Right lobe of liver (tissue), 6 donors: ENCODE measurements around the gene ARHGEF10L. TPM values are rescaled to one million over a fixed set of nuclear protein-coding genes. Genes with fewer than 3 reads are reported as not detected.

Source experiments
- ATAC-seq, 4 donors: fragments of 200-7000 bp; cut with Tn5 transposase; one replicate each; pipeline ENCODE4 v1.9.1; 2020; ENCODE audit warnings: mild to moderate bottlenecking in 4 of 4, moderate library complexity in 4 of 4
- DNase-seq, 3 donors: peaks; one replicate each; pipeline ENCODE4 v3.0.0-alpha.2; 2020
- H3K27ac ChIP-seq, 3 donors: fragments of 200-600 bp; one replicate each; pipeline ENCODE4 v1.8.0; 2022
- H3K27me3 ChIP-seq, 2 donors: fragments of 200-600 bp; one replicate each; pipeline ENCODE4 v1.8.0; 2022
- H3K36me3 ChIP-seq, 4 donors: fragments of 200-600 bp; sonication (generic) in 1 of 4; one replicate each; pipeline versions ENCODE4 v1.5.1 to v1.8.0; 2017 to 2022; ENCODE audit warnings: control low read depth in 1 of 4
- H3K4me1 ChIP-seq, 4 donors: fragments of 200-600 bp; sonication (generic) in 1 of 4; one replicate each; pipeline versions ENCODE4 v1.5.1 to v1.8.0; 2017 to 2022; ENCODE audit warnings: control low read depth in 1 of 4
- H3K4me3 ChIP-seq, 3 donors: fragments of 200-600 bp; one replicate each; pipeline ENCODE4 v1.8.0; 2022
- H3K9me3 ChIP-seq, 4 donors: fragments of 200-600 bp; sonication (generic) in 1 of 4; one replicate each; pipeline versions ENCODE4 v1.5.1 to v1.8.0; 2017 to 2022; ENCODE audit warnings: control low read depth in 1 of 4
- CTCF ChIP-seq, 4 donors: fragments of 200-600 bp in 3 of 4; fragments of 450-650 bp in 1 of 4; IDR thresholded peaks; one replicate each; pipeline versions ENCODE4 v1.5.1 to v1.8.0; 2016 to 2022; ENCODE audit warnings: antibody characterized with exemption in 4 of 4, mild to moderate bottlenecking in 2 of 4
- POLR2A ChIP-seq: fragments of 450-650 bp; IDR thresholded peaks from one replicate; pipeline ENCODE4 v1.6.1; 2017; ENCODE audit warnings: antibody characterized with exemption, mild to moderate bottlenecking
- WGBS: methylation state at CpG from one replicate; pipeline ENCODE4 v1.1.6; 2018; ENCODE audit warnings: low coverage, low lambda C conversion rate; ENCODE audit not compliant: insufficient coverage; ENCODE audit errors: missing lambda C conversion rate; 5-methylcytosine and 5-hydroxymethylcytosine counted together
- intact Hi-C, 2 donors: fragments of 100-400 bp; cut with DNase I; formaldehyde crosslinking; loops; one replicate each; pipeline versions ENCODE4 v1.11.2 to v1.14.1; 2022
- total RNA-seq, 6 experiments: library from RNA; depleted of rRNA in 2 of 6; stranded (reverse); fragments of >200 nt in 2 of 6; fragmentation: NEBNext Ultra II Directional in 3 of 6; extraction: Animal tissue kit (Norgen Biotek cat#: 25700) in 3 of 6; gene quantifications; one replicate each; pipeline versions ENCODE4 v1.1.0 to v1.2.4, GENCODE V29; 2016 to 2023
- donor health status: DM: no; HTN: yes; CAD: no.
- donor health status: DM: no; HTN: no; CAD: no.
- donor health status: DM: no; HTN: no; CAD: no.
- donor health status: DM: no; HTN: yes; CAD: no.
- donor health status: DM: no; HTN: yes; CAD: no.

ARHGEF10L gene
- total RNA-seq, 6 experiments from 2014 or later = 59.7 to 124 (median 87.4) TPM

DNA sequence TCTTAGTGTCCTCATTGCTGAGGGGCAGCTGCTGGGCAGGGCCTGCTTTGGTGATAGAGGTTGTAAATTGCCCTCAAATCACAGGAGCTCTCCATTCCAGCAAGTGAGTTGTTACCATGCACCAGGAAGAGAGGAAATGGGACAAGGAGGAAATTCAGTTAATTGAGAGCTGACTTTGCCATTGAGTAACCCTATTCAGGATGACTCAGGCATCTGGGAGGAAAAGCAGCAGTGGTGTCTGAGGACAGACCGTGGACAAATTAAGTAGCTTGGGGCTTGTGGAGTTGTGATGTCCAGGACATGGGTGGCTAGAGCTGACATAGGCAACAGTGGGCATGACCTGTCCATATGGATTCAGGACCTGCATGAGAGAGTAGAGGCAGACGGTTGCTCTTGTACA, 5.9 kb downstream of the ARHGEF10L start:
- Histone ChIP-seq H3K9me3 (no peaks in the 10 kb centered on the region), H3K36me3 (no peaks in the 10 kb centered on the region), H3K27ac (no peak overlapping the region), H3K27me3 (no peaks in the 10 kb centered on the region), H3K4me1 (peaks cover 0 to 5% (median 0%) of the 10 kb centered on the region in 4 donors), H3K4me3 (no peak overlapping the region)
- TF ChIP-seq CTCF (IDR thresholded peaks at IDR 0.05) (no peak), POLR2A (no peak)
- WGBS = no CpG with 5 or more reads among the region's 2 CpGs
- intact Hi-C loops = no loop called here
- ATAC-seq (peak in 2 of 4 donors; percentile 22 to 82), DNase-seq (no peak)

- Histone ChIP-seq H3K36me3 (no peaks in the 10 kb centered on the region), H3K27ac (no peak overlapping the region), H3K27me3 (no peaks in the 10 kb centered on the region), H3K4me1 (peaks cover 0 to 20% (median 7%) of the 10 kb centered on the region in 4 donors), H3K4me3 (no peak overlapping the region), H3K9me3 (no peaks in the 10 kb centered on the region)
- no peak for DNase-seq
- intact Hi-C loops = no loop called here
- WGBS = 85% methylated on average over 5 of the region's 8 CpGs
- TF ChIP-seq POLR2A (no peak), CTCF (IDR thresholded peaks at IDR 0.05) (no peak)
- no peak for ATAC-seq
These were observed 7.6 kb downstream of the ARHGEF10L start for GRCh38 chr1:17546946-17547670.

DNA sequence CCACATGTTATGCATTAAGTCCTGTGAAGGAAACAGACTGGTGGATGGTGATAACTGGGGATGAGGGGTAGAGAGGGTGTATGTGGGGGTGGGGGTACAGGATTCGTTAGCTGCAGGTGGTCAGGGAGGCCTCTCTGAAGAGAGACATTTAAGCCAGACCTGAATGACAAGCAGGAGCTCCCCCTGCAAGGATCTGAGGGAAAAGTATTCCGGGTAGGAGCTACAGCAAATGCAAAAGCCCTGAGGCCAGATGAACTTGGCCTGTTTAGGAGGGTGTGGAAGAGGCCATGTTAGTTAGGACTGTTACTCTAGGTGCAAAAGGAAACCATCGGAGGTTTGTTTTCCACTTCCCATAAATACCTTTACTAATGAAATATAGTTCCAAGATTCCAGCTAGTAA, 9.9 kb downstream of the ARHGEF10L start:
- intact Hi-C loops = no loop called here
- DNase-seq = no peak
- Histone ChIP-seq H3K27ac (no peak overlapping the region), H3K27me3 (no peaks in the 10 kb centered on the region), H3K9me3 (no peaks in the 10 kb centered on the region), H3K4me3 (no peak overlapping the region), H3K4me1 (peaks cover 0 to 17% (median 8%) of the 10 kb centered on the region in 4 donors), H3K36me3 (no peaks in the 10 kb centered on the region)
- TF ChIP-seq CTCF (IDR thresholded peaks at IDR 0.05) (no peak), POLR2A (no peak)
- ATAC-seq = no peak
- WGBS = 63% methylated on average over 3 of the region's 3 CpGs

DNA sequence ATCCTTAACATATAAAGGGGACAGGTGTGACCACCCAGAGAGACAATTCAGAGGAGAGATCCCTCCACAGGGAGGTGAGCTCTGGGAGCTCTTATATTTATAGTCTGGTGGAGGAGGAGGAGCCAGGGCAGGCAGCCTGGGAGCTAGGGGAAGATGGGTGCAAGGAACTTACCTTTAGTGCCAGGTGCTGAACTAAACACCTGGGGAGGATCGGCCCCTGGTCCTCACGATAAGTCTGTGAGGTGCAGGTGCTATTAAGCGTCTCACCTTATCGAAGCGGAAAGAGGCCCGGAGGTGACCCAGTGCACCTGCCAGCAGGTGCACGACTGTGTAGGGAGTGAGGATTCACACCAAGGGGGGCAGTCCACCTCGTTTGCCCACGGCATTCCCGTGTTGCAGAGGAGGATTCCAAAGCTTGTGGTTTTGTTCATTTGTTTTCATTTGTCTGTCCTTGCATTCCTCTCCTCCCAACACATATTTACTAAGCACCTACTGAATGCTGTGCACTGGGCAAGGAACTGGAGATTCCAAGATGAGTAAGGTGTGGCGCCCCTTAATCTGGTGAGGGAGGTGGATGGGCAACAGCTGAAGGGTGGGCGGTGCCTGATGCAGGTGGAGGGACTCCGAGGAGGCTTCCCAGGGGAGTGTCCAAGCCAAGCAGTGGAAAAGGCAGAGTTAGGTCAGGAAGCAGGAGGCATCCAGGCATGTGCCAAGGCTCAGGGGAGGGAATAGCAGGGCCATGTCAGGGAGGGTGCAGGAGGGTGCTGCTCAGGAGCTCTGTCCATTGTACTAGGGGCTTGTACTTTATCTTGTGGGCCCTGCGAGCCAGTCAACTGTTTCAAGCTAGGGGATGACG, 11.5 kb downstream of the ARHGEF10L start:
- TF ChIP-seq POLR2A (no peak), CTCF (IDR thresholded peaks at IDR 0.05) (no peak)
- Histone ChIP-seq H3K4me1 (peaks cover 0 to 17% (median 8%) of the 10 kb centered on the region in 4 donors), H3K36me3 (no peaks in the 10 kb centered on the region), H3K4me3 (no peak overlapping the region), H3K27me3 (no peaks in the 10 kb centered on the region), H3K9me3 (no peaks in the 10 kb centered on the region), H3K27ac (peak overlapping the region in 1 of 3 donors; percentile 30)
- 55% methylated on average over 7 of the region's 15 CpGs for WGBS
- intact Hi-C loops = no loop called here
- no peak for DNase-seq
- peak in 3 of 4 donors; percentile 5 to 39 (median 14) for ATAC-seq
